Tibial nerve (tissue), 4 donors: ENCODE measurements around the gene ALB.

Source experiments
- EP300 ChIP-seq, 2 donors: sonication (generic); formaldehyde crosslinking; IDR thresholded peaks; one replicate each; pipeline ENCODE4 v1.6.1; 2017; ENCODE audit warnings: antibody characterized with exemption in 2 of 2, mild to moderate bottlenecking in 1 of 2
- POLR2A ChIP-seq, 2 donors: fragments of 450-650 bp; IDR thresholded peaks; one replicate each; pipeline ENCODE4 v1.6.1; 2017; ENCODE audit warnings: antibody characterized with exemption in 2 of 2, mild to moderate bottlenecking in 2 of 2, moderate library complexity in 2 of 2
- TF ChIP-seq, protein P1 (sequence below), 5 experiments: fragments of 200-600 bp in 3 of 5; fragments of 450-650 bp in 2 of 5; sonication (generic) in 3 of 5; IDR thresholded peaks; one replicate each; pipeline ENCODE4 v1.5.1; 2016 to 2019; ENCODE audit warnings: antibody characterized with exemption in 5 of 5, mild to moderate bottlenecking in 3 of 5, moderate library complexity in 2 of 5

DNA sequence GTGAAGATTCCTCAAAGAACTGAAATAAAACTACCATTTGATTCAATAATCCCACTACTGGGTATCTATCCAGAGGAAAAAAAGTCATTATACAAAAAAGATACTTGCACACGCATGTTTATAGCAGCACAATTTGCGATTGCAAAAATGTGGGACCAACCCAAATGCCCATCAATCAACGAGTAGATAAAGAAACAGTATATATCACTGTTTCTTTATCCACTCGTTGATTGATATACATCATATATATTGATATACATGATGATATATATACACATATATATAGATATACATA, 18.3 kb downstream of the ALB start:
- TF ChIP-seq EP300 (IDR thresholded peaks at IDR 0.05) (no peak), POLR2A (IDR thresholded peaks at IDR 0.05) (no peak)
- TF ChIP-seq, protein P1, sequence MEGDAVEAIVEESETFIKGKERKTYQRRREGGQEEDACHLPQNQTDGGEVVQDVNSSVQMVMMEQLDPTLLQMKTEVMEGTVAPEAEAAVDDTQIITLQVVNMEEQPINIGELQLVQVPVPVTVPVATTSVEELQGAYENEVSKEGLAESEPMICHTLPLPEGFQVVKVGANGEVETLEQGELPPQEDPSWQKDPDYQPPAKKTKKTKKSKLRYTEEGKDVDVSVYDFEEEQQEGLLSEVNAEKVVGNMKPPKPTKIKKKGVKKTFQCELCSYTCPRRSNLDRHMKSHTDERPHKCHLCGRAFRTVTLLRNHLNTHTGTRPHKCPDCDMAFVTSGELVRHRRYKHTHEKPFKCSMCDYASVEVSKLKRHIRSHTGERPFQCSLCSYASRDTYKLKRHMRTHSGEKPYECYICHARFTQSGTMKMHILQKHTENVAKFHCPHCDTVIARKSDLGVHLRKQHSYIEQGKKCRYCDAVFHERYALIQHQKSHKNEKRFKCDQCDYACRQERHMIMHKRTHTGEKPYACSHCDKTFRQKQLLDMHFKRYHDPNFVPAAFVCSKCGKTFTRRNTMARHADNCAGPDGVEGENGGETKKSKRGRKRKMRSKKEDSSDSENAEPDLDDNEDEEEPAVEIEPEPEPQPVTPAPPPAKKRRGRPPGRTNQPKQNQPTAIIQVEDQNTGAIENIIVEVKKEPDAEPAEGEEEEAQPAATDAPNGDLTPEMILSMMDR (IDR thresholded peaks at IDR 0.05): no peak
